DND-41 (cell line): ENCODE data around the gene S1PR1.

Experiments used
- ATAC-seq: fragments of 200-7000 bp; cut with Tn5 transposase; 3 replicates; pipeline ENCODE4 v1.9.1; 2021; ENCODE audit warnings: low read depth; ENCODE audit not compliant: insufficient read depth
- DNase-seq: peaks from one replicate; pipeline ENCODE4 v3.0.0-alpha.2; 2020
- H2AFZ ChIP-seq: 2 replicates; pipeline ENCODE4 v1.6.0; 2012; ENCODE audit warnings: low read depth, low read length
- H3K27ac ChIP-seq: 2 replicates; pipeline ENCODE4 v1.5.1; 2012; ENCODE audit warnings: low read length, inconsistent platforms
- H3K27me3 ChIP-seq: fragments of 200-600 bp; sonication (generic); 2 replicates; pipeline ENCODE4 v1.6.0; 2012; ENCODE audit warnings: low read length, mild to moderate bottlenecking, inconsistent platforms; ENCODE audit not compliant: insufficient read depth, poor library complexity
- H3K36me3 ChIP-seq: 2 replicates; pipeline ENCODE4 v1.5.1; 2012; ENCODE audit warnings: low read length, inconsistent platforms; ENCODE audit not compliant: insufficient read depth
- H3K4me1 ChIP-seq: 2 replicates; pipeline ENCODE4 v1.5.1; 2012; ENCODE audit warnings: mild to moderate bottlenecking, low read length; ENCODE audit not compliant: insufficient read depth
- H3K4me2 ChIP-seq: 2 replicates; pipeline ENCODE4 v1.6.0; 2012; ENCODE audit warnings: mild to moderate bottlenecking, moderate library complexity, low read length, inconsistent platforms; ENCODE audit not compliant: insufficient read depth
- H3K4me3 ChIP-seq, 2 experiments: fragments of 200-600 bp in 1 of 2; shearing (Covaris generic) in 1 of 2; 2 replicates each; pipeline ENCODE4 v1.5.1; 2012 to 2016; ENCODE audit warnings: inconsistent platforms in 2 of 2, low read length in 2 of 2, mild to moderate bottlenecking in 2 of 2, low read depth in 1 of 2, moderate library complexity in 1 of 2
- H3K79me2 ChIP-seq: 2 replicates; pipeline ENCODE4 v1.6.0; 2012; ENCODE audit warnings: low read length, inconsistent platforms; ENCODE audit not compliant: insufficient read depth
- H3K9ac ChIP-seq: 2 replicates; pipeline ENCODE4 v1.6.0; 2012; ENCODE audit warnings: low read depth, mild to moderate bottlenecking, inconsistent platforms, low read length, moderate library complexity
- H3K9me3 ChIP-seq: 2 replicates; pipeline ENCODE4 v1.5.1; 2012; ENCODE audit warnings: low read length, moderate library complexity, mild to moderate bottlenecking, inconsistent platforms; ENCODE audit not compliant: insufficient read depth, severe bottlenecking
- H4K20me1 ChIP-seq: 2 replicates; pipeline ENCODE4 v1.6.0; 2012; ENCODE audit warnings: low read length; ENCODE audit not compliant: insufficient read depth
- EZH2 ChIP-seq: IDR thresholded peaks from 3 replicates; pipeline ENCODE4 v1.6.1; 2012; ENCODE audit warnings: borderline replicate concordance, low read depth, mild to moderate bottlenecking, moderate library complexity, low read length, inconsistent platforms; ENCODE audit not compliant: severe bottlenecking
- TF ChIP-seq, protein P1 (sequence below): IDR thresholded peaks from 2 replicates; pipeline ENCODE4 v1.5.1; 2012; ENCODE audit warnings: borderline replicate concordance, low read length, moderate library complexity, mild to moderate bottlenecking; ENCODE audit not compliant: poor library complexity, severe bottlenecking; ENCODE audit errors: extremely low read depth

Gene S1PR1

DNA sequence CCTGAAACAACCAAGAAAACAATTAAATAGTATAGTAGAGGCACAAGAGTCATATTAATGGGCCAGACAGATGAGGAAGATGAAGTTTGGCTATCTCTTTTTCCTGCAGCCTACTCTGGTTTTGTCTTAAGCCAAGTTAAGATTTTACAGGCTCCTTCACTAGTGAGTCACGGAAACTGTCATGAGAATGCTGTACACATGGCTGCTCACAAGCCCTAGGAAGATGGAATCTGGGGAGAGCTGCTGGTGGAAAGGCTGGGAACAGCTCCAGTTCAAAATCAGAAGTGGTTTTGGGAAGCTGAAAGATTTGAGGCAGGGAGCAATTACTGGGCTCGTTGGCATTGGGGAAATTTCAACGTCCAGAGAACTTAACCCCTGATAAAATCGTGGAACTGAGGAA, 46.4 kb upstream of the S1PR1 start:
- Histone ChIP-seq H3K27ac (no peak overlapping the region), H3K4me2 (no peak overlapping the region), H3K4me1 (no peaks in the 10 kb centered on the region), H4K20me1 (no peaks in the 10 kb centered on the region), H3K4me3 (no peak overlapping the region), H3K9me3 (no peaks in the 10 kb centered on the region), H3K27me3 (no peaks in the 10 kb centered on the region), H3K79me2 (no peaks in the 10 kb centered on the region), H3K9ac (no peak overlapping the region), H2AFZ (no peak overlapping the region), H3K36me3 (no peaks in the 10 kb centered on the region)
- ATAC-seq (no peak), DNase-seq (no peak)
- TF ChIP-seq, protein P1, sequence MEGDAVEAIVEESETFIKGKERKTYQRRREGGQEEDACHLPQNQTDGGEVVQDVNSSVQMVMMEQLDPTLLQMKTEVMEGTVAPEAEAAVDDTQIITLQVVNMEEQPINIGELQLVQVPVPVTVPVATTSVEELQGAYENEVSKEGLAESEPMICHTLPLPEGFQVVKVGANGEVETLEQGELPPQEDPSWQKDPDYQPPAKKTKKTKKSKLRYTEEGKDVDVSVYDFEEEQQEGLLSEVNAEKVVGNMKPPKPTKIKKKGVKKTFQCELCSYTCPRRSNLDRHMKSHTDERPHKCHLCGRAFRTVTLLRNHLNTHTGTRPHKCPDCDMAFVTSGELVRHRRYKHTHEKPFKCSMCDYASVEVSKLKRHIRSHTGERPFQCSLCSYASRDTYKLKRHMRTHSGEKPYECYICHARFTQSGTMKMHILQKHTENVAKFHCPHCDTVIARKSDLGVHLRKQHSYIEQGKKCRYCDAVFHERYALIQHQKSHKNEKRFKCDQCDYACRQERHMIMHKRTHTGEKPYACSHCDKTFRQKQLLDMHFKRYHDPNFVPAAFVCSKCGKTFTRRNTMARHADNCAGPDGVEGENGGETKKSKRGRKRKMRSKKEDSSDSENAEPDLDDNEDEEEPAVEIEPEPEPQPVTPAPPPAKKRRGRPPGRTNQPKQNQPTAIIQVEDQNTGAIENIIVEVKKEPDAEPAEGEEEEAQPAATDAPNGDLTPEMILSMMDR, result no peak
- no peak for TF ChIP-seq EZH2

DNA sequence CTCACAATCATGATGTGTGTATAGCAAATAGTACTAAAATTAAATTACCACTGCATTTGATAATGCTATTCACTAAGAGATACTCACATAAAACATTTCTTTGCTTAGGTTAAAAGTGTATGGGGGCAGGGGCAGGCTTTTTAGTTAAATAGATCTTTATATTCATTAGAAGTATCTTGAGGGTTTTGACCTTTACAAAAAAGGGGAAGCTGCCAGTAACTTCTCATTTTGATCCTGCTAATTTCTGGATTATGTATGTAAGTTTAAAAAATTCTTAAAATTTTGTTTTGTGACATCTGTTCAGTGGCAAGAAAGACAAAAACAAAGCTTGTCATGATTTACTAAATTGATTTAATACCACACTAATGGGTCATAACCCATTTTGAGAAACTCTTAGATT, 45.8 kb upstream of the S1PR1 start:
- Histone ChIP-seq H3K79me2 (no peaks in the 10 kb centered on the region), H3K9ac (no peak overlapping the region), H3K4me1 (no peaks in the 10 kb centered on the region), H2AFZ (no peak overlapping the region), H3K27me3 (no peaks in the 10 kb centered on the region), H3K4me3 (no peak overlapping the region), H3K4me2 (no peak overlapping the region), H3K36me3 (no peaks in the 10 kb centered on the region), H3K9me3 (no peaks in the 10 kb centered on the region), H3K27ac (no peak overlapping the region), H4K20me1 (no peaks in the 10 kb centered on the region)
- ATAC-seq (no peak), DNase-seq (no peak)
- no peak for TF ChIP-seq EZH2
- TF ChIP-seq, protein P1, result no peak

DNA sequence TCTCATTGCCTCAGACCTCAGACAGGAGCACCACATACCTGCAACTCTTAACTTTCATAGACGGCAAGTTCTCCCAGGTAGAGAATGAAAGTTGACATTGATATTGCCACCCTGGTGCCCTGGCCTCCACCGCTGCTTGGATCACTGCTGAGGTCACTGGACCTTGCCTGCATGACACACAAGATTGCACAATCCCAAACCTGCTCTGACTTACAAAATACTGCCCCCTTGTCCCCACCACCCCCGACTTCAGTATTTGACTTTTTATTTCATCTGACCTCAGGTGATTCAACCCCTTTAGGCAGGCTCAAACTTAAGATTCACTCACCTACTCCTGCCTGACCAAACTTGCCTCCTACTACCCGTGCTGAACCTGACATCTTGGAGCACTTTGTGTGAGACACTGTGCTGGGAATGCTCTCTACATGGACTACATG, 43.1 kb upstream of the S1PR1 start:
- H3K4me1 ChIP-seq, result no peaks in the 10 kb centered on the region
- ATAC-seq (no peak), DNase-seq (no peak)
- H3K4me3 ChIP-seq, result no peak overlapping the region
- no peaks in the 10 kb centered on the region for H3K36me3 ChIP-seq
- H3K27me3 ChIP-seq, result no peaks in the 10 kb centered on the region
- H3K79me2 ChIP-seq, result no peaks in the 10 kb centered on the region
- no peak overlapping the region for H3K27ac ChIP-seq
- TF ChIP-seq, protein P1, result no peak
- TF ChIP-seq EZH2, result no peak
- no peak overlapping the region; the same call in 1 of the 2 replicates for H2AFZ ChIP-seq
- no peaks in the 10 kb centered on the region for H3K9me3 ChIP-seq
- no peaks in the 10 kb centered on the region for H4K20me1 ChIP-seq
- H3K4me2 ChIP-seq, result no peak overlapping the region
- no peak overlapping the region for H3K9ac ChIP-seq

DNA sequence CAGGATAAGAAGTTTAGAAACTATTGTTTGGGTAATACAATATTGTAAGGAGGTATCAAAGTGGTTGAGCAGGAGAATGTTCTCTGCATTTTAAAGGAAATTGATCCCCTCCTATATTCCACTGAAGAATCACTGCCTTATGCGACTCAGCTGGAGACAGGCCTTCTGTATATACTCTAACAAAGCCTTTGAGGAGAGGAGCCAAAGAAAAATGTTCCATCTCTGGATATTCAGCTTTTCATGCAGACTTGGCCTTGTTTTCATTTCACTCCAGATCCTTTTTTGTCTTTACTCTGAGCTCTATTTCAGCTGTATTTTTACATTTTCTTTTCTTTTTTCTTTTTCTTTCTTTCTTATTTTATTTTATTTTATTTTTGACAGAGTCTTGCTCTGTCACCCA, 42.1 kb upstream of the S1PR1 start:
- Histone ChIP-seq H3K27me3 (no peaks in the 10 kb centered on the region), H3K36me3 (no peaks in the 10 kb centered on the region), H2AFZ (no peak overlapping the region), H3K79me2 (no peaks in the 10 kb centered on the region), H3K9me3 (no peaks in the 10 kb centered on the region), H3K27ac (no peak overlapping the region), H3K4me2 (no peak overlapping the region), H3K4me3 (no peak overlapping the region), H3K9ac (no peak overlapping the region), H4K20me1 (no peaks in the 10 kb centered on the region), H3K4me1 (no peaks in the 10 kb centered on the region)
- no peak for TF ChIP-seq EZH2
- TF ChIP-seq, protein P1, result no peak
- DNase-seq, result no peak
- ATAC-seq, result no peak
